HG02610 (cell line): Measurements from ENCODE around the gene UCN2.

Experiments used
- ATAC-seq: cut with Tn5 transposase; IDR thresholded peaks from one replicate; pipeline ENCODE4 v1.9.1; 2021; ENCODE audit warnings: mild to moderate bottlenecking, moderate library complexity; ENCODE audit not compliant: unreplicated experiment

The UCN2 gene

GRCh38 chr3:48563382-48563918 is at the start of gene UCN2:
Gene UCN2 (minus strand): TSS chr3:48563781. CDS start chr3:48563124, 657 bp downstream.
- no peak for ATAC-seq

GRCh38 chr3:48612309-48612708 is 48.7 kb upstream of the UCN2 start:
- ATAC-seq = no peak

DNA sequence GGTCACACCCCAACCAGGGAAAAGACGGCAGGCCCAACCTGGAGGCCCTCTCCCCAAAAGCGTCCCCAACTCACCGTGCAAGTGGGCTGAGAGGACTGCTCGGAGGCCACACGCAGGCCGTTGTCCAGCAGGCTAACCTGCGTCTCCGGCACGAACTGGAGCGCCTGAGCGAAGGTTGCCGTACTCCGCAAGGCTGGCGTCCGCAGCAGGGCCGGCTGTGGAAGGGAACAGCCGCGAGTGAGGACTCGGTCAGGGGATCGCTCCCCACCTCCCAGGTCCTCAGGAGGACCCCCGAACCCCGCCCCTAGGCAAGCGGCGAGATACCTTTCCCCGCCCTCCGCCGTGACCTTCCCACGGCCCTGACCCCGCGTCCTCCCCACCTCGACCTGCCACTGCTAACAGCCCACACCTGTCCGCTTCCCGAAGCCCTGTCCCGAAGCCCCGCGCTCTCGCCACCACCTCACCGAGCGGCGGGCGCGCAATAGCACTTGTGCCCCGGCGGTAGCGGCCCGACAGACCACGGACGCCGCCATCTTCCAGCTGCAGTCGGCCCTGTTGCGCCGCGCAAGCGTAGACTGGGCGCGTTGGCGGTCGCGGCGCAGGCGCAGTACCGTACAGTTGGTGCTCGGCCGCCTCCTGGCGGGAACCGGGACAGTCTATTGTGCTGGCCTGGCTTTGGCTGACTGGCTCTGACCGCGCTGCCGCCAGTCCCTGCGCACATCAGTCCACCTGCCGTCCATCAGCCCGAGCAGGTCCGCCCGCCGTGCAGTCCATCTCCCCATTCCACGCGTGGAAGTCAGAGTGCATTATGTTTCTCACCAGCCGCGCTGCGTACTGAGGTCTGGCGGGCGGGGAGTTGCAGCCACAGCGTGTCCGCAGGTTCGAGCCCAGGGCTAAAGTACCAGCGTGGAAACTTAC is 45.8 kb upstream of the UCN2 start, which contains the start of gene UQCRC1:
Gene UQCRC1 (minus strand): TSS at position 559 of the 918 bp plus-strand sequence. CDS start 26 bp downstream, at position 533.
- ATAC-seq = peak; percentile 96

DNA sequence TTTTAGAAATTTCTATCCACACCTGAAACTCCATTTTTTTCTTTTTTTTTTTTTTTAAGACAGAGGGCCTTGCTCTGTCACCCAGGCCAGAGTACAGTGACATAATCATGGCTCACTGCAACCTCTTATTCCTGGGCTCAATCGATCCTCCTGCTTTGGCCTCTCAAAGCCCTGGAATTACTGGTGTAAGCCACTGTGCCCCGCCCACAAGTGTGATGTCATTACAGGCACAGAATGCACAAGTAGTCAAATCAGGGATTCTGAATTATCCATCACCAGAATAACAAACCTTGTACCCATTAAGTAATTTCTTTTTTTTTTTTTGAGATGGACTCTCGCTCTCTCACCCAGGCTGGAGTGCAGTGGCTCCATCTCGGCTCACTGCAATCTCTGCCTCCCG is 43.9 kb upstream of the UCN2 start:
- ATAC-seq = no peak

DNA sequence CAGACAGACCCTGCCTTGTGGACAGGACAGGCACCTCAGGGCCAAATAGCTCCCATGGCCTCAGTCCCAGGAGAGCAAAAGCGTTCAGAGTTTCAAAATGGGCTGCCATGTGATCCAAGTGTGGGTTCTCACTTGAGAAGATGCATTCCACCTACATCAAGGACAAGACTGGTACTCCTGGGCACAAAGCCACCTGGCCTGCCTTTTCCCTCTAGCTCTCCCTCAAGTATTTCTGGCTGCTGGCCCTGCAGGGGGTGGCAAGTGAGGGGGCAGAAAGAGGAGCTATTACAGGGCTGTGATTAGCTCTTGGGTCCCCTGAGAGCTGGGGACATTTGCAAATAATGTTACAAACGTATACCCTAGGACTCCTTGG is 38.0 kb upstream of the UCN2 start:
- no peak for ATAC-seq

DNA sequence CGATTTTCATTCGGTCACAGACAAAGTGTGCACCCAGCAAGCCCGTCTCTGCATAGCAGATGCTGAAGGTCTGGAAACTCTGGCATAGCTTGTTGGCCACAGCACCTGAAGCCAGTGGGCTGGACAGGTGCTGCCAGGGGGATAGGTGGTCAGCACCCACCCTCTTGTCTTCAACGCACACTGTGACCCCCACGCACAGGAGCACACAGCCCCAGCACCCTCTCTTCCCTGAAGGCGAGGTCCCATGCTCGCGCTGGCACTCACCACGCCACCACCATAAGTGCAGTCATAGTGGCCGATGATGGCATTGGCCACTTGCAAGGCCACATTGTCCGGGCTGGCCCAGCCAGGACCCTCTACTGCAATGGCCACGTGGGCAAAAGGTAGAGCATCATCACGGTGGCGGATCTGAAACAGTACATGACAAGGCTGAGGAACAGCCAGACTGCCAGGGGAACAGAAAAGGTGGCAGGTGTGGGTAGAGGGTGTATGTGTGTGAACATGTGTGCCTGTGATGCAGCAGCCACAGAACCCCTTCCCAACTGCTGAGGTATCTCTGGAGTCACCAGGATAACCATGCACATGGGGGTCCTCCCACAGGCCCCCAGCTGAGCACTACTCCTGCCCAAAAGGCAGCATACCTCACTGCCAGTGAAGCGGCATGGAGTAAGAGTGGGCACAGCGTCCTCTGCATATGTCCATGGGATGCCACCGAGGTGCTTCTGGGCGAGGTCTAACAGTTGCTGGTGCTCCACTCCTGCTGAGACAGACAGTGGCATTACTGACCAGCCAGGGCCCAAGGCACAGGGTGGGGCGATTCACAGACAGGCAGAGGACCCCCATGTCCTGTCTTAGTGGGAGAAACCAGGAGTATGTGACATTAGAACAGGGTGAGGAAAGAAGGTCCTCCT is 37.4 kb upstream of the UCN2 start:
- ATAC-seq = no peak

DNA sequence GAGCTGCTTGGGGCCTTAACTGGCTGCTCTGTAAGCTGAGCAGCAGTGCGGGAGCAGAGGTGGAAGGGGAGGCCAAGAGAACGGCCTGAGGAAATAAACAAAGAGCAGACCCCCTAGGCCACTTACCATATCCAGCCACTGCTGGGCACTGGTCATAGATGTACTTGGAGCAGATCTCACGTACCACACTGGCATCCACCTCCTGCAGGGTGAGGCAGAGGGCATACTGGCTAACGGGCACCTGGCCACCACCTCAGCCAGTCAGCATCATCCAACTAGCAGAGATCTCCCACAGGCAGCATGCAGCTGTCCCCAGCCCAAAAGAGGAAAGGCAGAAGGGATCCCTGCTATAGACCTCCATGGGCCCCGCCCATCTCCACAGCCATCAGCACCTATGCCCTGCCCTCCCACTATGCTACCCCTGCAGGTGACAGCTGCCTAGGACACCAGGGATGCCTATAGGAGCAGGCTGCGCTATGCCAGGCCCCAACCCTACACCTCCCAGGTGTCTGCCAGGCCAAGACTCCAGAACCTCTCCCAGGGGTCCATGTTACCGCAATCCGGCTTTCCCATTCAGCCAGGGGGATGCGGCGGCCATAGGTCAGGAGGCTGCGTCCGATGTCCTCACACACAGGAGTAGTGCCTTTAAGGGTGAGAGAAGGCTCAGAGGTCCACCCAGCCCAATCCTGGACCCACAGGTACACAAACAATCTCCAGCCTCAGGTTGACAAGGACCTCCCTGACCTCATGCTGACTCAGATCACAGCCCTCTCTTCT is 36.1 kb upstream of the UCN2 start:
- no peak for ATAC-seq

- no peak for ATAC-seq
Observed at GRCh38 chr3:48599077-48599501, 35.5 kb upstream of the UCN2 start.

DNA sequence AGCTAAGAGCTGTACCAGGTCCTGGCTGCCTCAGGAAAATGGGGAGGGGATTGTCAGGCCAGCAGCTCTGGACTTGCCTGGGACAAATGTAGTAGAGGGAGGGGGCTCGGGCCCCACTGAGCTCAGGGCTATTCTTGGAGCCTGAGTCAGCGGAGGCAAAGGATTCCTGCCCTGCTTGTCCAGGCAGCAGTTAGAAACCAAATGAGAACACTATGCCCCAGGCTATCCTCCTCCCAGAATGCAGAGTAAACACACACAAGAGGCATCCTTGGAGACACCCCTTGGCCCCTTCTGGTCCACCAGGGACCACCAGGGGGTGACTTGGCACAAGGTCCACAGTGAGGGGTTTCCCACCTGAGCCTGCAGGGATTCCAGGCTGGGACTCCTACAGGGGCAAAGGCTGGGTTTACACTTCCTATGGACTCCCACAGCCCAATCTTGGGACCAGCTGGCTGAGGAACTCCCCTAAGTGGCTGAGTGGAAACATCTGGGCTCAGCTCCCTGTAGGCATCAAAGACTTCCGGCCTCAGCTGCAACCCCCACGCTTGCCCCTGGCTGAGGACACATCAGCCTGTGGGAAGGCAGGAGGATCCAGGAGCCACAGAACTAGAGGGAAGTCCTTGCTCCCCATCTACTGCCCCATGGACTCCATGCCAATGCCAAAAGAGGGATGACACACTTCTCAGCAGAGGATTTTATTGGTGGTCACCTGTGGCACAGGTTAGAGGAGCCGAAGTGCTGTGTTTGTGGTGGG is 34.9 kb upstream of the UCN2 start:
- ATAC-seq = no peak

DNA sequence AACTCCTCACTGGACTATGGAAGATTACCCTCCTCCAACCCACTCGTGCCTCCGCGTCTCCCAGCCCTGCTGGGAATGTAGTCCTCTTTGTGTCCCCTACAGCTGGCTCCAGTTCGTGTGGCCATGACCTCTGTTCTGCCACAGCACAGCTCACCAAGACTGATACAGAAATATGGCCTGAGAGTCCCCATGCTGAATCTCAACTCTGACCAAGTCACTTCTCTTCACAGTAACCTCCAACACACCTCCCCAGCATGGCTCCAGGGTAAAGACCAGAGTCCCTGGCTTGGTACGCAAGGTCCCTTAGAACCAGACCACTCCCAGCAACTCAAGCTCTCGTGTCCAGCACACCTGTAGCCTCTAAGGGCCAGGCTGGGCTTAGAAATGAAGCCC is 33.8 kb upstream of the UCN2 start:
- no peak for ATAC-seq

GRCh38 chr3:48596676-48597407 is 33.3 kb upstream of the UCN2 start:
- ATAC-seq = no peak

- ATAC-seq = no peak
Observed at GRCh38 chr3:48596157-48596556, 32.6 kb upstream of the UCN2 start.

DNA sequence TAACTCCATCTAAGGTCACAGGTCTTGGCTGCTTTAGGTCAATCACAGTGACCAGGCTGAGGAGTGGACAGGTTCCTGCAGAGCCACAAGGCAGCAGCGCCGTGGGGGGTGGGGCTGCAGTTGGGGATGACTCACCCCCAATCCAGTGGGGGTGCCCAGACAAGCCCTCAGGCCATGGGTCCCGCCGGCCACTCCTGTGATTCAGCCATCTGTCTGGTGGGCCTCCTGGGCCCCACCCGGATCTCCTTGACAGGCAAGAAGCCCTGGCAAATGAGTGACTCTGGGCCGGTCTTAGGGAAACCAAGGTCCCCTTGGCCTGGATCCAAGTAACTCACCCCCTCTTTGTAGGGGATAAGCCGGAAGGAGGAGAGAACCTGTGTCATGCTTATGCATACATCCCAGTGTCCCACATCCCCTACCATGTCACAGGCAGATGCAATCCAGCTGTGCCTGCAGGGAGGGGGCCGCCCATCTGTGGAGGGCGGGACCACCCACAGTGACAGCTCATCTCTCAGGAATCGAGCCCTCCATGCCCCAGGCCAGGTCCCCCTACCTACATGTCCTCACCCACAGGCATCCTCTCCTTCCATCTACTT is 32.0 kb upstream of the UCN2 start:
- no peak for ATAC-seq

GRCh38 chr3:48595075-48595525 is 31.5 kb upstream of the UCN2 start, which contains the start of gene COL7A1:
Gene COL7A1 (minus strand): TSS chr3:48595329. CDS start chr3:48595159, 170 bp downstream.
- ATAC-seq = no peak

DNA sequence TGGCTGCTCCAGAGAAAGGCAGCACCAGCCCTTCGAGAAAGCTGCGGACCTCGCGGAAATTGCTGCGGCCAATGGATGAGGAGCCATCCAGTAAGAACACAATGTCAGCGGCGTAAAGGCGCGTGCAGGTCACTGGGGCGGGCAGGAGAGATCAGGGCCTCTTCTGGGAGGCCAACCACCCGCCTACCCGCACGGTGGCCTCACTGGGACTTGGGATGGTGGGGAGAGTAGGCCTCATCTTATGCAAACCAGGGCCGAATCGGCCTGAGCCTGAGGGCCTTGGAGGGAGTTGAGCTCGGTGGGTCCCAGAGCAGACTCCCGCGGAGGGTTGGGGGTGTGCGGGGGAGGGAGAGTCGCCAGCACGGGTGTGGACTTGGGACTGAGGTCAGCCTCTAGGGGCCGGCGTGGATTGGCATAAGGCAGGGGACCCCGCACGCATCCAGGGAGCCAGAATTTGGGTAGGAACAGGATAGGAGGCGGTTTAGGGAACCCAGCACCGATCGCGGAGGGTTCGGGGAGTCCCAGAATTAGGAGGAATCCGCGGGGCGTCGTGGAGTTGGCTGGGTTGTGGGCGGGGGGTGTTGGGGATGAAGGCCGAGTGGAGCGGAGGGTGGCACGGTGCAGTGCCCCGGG is 31.0 kb upstream of the UCN2 start:
- ATAC-seq = no peak

DNA sequence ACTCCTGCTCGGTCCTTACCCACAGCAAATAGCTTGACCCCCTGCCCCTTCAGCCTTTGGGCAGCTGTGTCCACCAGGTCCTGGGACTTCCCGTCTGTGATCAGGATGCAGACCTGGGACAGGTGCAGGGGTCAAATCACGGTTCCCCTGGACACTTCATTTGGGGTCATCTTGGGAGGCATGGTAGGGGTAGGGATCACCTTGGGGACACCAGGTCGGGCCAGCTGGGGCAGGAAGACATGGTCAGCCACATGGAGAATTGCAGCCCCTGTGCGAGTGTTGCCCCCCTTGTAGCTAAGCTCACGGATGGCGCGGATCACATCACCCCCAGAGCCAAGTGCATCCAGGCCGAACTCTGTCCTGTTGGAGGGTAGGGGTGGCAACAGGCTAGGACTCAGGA is 29.8 kb upstream of the UCN2 start:
- ATAC-seq = no peak

GRCh38 chr3:48592519-48593087 is 29.0 kb upstream of the UCN2 start:
- no peak for ATAC-seq
